ENCODE results near the gene CEBPA. TPM values are rescaled to one million over a fixed set of nuclear protein-coding genes. Genes with fewer than 3 reads are reported as not detected.
A peak's percentile ranks its signal among the peaks of the same experiment; 100 is the strongest.

CEBPA gene
- polyA plus RNA-seq, 3 donors = 17.9 to 76.3 (median 47.5) TPM

DNA sequence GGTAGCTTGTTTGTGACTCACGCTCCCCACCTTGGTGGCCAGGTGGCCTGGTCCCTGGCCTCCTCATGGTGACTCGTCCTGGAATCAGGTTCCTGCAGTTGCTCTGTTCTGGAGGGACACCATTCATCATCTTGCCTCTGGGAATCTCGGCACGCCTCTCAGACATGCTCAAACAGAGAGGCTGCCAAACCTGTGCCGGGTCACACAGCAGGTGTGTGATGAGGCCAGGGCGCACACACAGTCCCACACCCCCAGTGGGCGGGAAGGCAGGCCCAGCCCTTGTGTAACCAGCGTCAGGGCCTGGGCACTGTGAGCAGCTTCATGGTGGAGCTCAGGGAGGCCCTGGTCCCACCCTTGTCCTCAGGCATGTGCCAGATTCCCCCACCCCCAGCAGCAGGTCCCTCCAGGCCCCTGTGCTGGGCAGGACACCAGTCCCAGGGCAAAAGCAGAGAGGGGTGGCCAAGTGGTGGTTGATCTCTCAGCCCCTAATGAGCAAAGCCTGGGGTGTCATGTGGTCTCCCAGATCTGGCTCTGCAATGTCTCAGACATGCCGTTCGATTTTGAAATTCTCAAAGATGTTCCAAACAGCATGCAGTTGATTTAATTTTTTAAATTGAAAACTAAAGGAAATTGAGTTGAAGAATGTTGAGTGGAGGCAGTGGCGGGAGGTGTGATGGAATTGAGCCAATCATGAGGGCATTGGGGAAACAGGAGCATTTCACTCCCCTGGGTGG lies 12.1 kb downstream of the CEBPA start:
- Mint-ChIP-seq H3K4me3 (no peak overlapping the region), H3K27ac (peak overlapping the region in 1 of 7 donors; percentile 5), H3K36me3 (peaks cover 2 to 3% of the 10 kb centered on the region in 2 donors), H3K4me1 (peaks cover 93% of the 10 kb centered on the region), H3K27me3 (ENCODE audit: low read depth in 3 of 3) (peaks cover 0 to 4% (median 2%) of the 10 kb centered on the region in 3 donors), H3K9me3 (peaks cover 0 to 13% (median 3%) of the 10 kb centered on the region in 7 donors)
- DNase-seq = no peak
- Histone ChIP-seq H4K20me1 (ENCODE audit: insufficient read depth, low read length) (no peaks in the 10 kb centered on the region), H2AFZ (ENCODE audit: insufficient read depth, low read depth, low read length, poor library complexity, severe bottlenecking) (no peak overlapping the region), H3K27ac (ENCODE audit: low read depth in 1 of 2, low read length in 2 of 2) (no peak overlapping the region), H3K36me3 (replicated peaks in 1 of 2; ENCODE audit: control insufficient read depth in 1 of 2, insufficient read depth in 2 of 2, low read length in 2 of 2) (no peaks in the 10 kb centered on the region), H3K4me3 (replicated peaks in 1 of 3; ENCODE audit: low read depth in 2 of 3, low read length in 3 of 3) (no peak overlapping the region), H3K27me3 (ENCODE audit: control insufficient read depth in 2 of 2, insufficient read depth in 2 of 2, low read length in 2 of 2) (no peaks in the 10 kb centered on the region), H3K79me2 (ENCODE audit: insufficient read depth, low read length) (peaks cover 12% of the 10 kb centered on the region), H3K9ac (ENCODE audit: insufficient read depth, low read length, poor library complexity, severe bottlenecking) (no peak overlapping the region), H3K4me1 (ENCODE audit: control insufficient read depth in 1 of 2, insufficient read depth in 2 of 2, low read length in 2 of 2) (peaks cover 91 to 95% of the 10 kb centered on the region in 2 donors), H3K4me2 (replicated peaks; ENCODE audit: extremely low read depth, low read length, poor library complexity, severe bottlenecking) (no peak overlapping the region), H3K9me3 (replicated peaks in 1 of 2; ENCODE audit: control insufficient read depth in 1 of 2, insufficient read depth in 1 of 2, low read length in 2 of 2) (no peaks in the 10 kb centered on the region)
- intact Hi-C loops (cut with micrococcal nuclease) = no loop called here
- TF ChIP-seq, protein P1, sequence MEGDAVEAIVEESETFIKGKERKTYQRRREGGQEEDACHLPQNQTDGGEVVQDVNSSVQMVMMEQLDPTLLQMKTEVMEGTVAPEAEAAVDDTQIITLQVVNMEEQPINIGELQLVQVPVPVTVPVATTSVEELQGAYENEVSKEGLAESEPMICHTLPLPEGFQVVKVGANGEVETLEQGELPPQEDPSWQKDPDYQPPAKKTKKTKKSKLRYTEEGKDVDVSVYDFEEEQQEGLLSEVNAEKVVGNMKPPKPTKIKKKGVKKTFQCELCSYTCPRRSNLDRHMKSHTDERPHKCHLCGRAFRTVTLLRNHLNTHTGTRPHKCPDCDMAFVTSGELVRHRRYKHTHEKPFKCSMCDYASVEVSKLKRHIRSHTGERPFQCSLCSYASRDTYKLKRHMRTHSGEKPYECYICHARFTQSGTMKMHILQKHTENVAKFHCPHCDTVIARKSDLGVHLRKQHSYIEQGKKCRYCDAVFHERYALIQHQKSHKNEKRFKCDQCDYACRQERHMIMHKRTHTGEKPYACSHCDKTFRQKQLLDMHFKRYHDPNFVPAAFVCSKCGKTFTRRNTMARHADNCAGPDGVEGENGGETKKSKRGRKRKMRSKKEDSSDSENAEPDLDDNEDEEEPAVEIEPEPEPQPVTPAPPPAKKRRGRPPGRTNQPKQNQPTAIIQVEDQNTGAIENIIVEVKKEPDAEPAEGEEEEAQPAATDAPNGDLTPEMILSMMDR (IDR thresholded peaks at IDR 0.05) = no peak
- 75% methylated on average over 11 of the region's 11 CpGs for WGBS (ENCODE audit: insufficient coverage)

DNA sequence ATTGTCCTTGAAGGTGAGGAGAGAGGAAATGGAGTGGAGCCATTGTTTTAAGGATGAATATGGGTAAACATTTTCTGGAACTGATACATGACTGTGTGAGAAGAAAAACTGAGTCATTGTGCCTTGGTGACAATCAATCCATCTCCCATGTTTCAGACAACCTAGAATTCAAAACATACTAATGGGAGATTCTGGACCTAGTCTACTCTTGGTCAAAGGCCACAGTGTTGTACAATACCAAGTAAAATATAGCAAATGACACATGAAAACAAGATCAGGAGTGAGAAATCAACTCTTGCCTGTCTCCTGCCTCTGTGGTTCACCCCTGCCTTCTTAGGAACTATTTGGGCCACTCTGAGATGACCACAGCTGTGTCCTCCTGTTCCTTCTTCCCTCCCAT lies 13.1 kb downstream of the CEBPA start:
- no peak overlapping the region for H3K9ac ChIP-seq (ENCODE audit: insufficient read depth, low read length, poor library complexity, severe bottlenecking)
- H3K27ac ChIP-seq (ENCODE audit: low read depth in 1 of 2, low read length in 2 of 2) = no peak overlapping the region

More for the DNA sequence above, 13.1 kb downstream of the CEBPA start:
- Mint-ChIP-seq H3K4me3 (no peak overlapping the region), H3K27me3 (ENCODE audit: low read depth in 3 of 3) (peaks cover 0 to 4% (median 2%) of the 10 kb centered on the region in 3 donors), H3K36me3 (peaks cover 2 to 3% of the 10 kb centered on the region in 2 donors), H3K27ac (peak overlapping the region in 2 of 7 donors; percentile 15 to 41), H3K9me3 (peaks cover 0 to 13% (median 3%) of the 10 kb centered on the region in 7 donors), H3K4me1 (peaks cover 92% of the 10 kb centered on the region)
- Histone ChIP-seq H3K36me3 (replicated peaks in 1 of 2; ENCODE audit: control insufficient read depth in 1 of 2, insufficient read depth in 2 of 2, low read length in 2 of 2) (no peaks in the 10 kb centered on the region), H3K4me3 (replicated peaks in 1 of 3; ENCODE audit: low read depth in 2 of 3, low read length in 3 of 3) (no peak overlapping the region), H4K20me1 (ENCODE audit: insufficient read depth, low read length) (no peaks in the 10 kb centered on the region), H2AFZ (ENCODE audit: insufficient read depth, low read depth, low read length, poor library complexity, severe bottlenecking) (no peak overlapping the region), H3K79me2 (ENCODE audit: insufficient read depth, low read length) (peaks cover 6% of the 10 kb centered on the region), H3K4me2 (replicated peaks; ENCODE audit: extremely low read depth, low read length, poor library complexity, severe bottlenecking) (no peak overlapping the region), H3K9me3 (replicated peaks in 1 of 2; ENCODE audit: control insufficient read depth in 1 of 2, insufficient read depth in 1 of 2, low read length in 2 of 2) (no peaks in the 10 kb centered on the region), H3K4me1 (ENCODE audit: control insufficient read depth in 1 of 2, insufficient read depth in 2 of 2, low read length in 2 of 2) (peaks cover 87 to 95% of the 10 kb centered on the region in 2 donors), H3K27me3 (ENCODE audit: control insufficient read depth in 2 of 2, insufficient read depth in 2 of 2, low read length in 2 of 2) (no peaks in the 10 kb centered on the region)
- intact Hi-C loops (cut with micrococcal nuclease) = no loop called here
- TF ChIP-seq, protein P1 (IDR thresholded peaks at IDR 0.05) = no peak
- no peak for DNase-seq
